HG02798 (cell line): Measurements from ENCODE around the gene HDAC4.

Experiments used
- ATAC-seq: cut with Tn5 transposase; IDR thresholded peaks from one replicate; pipeline ENCODE4 v1.9.1; 2021; ENCODE audit warnings: mild to moderate bottlenecking; ENCODE audit not compliant: unreplicated experiment, poor library complexity

The HDAC4 gene

GRCh38 chr2:239274391-239275043, 126.3 kb downstream of the HDAC4 start:
- ATAC-seq, result no peak

- no peak for ATAC-seq
Observed at GRCh38 chr2:239273280-239274234, 127.3 kb downstream of the HDAC4 start.

- no peak for ATAC-seq
Observed at GRCh38 chr2:239272626-239273025, 128.2 kb downstream of the HDAC4 start.

GRCh38 chr2:239271882-239272281, 128.9 kb downstream of the HDAC4 start:
- no peak for ATAC-seq

GRCh38 chr2:239271471-239271870, 129.3 kb downstream of the HDAC4 start:
- no peak for ATAC-seq

GRCh38 chr2:239269916-239270315, 130.9 kb downstream of the HDAC4 start:
- ATAC-seq, result no peak

- no peak for ATAC-seq
Observed at GRCh38 chr2:239269173-239269885, 131.5 kb downstream of the HDAC4 start.

- no peak for ATAC-seq
Observed at GRCh38 chr2:239268549-239268948, 132.3 kb downstream of the HDAC4 start.

- ATAC-seq, result no peak
Observed at GRCh38 chr2:239268082-239268481, 132.7 kb downstream of the HDAC4 start.

GRCh38 chr2:239267288-239267951, 133.4 kb downstream of the HDAC4 start:
- peak; percentile 94 for ATAC-seq

GRCh38 chr2:239266779-239267287, 134.0 kb downstream of the HDAC4 start:
- peak; percentile 10 for ATAC-seq

GRCh38 chr2:239266434-239266766, 134.4 kb downstream of the HDAC4 start:
- no peak for ATAC-seq

- no peak for ATAC-seq
Observed at GRCh38 chr2:239265681-239266433, 135.0 kb downstream of the HDAC4 start.

- no peak for ATAC-seq
Observed at GRCh38 chr2:239264838-239265651, 135.8 kb downstream of the HDAC4 start.

GRCh38 chr2:239264492-239264837, 136.4 kb downstream of the HDAC4 start:
- ATAC-seq, result no peak

- no peak for ATAC-seq
Observed at GRCh38 chr2:239263669-239264491, 136.9 kb downstream of the HDAC4 start.

- no peak for ATAC-seq
Observed at GRCh38 chr2:239263231-239263630, 137.6 kb downstream of the HDAC4 start.
